ENCODE data around the gene SLC15A5.

DNA sequence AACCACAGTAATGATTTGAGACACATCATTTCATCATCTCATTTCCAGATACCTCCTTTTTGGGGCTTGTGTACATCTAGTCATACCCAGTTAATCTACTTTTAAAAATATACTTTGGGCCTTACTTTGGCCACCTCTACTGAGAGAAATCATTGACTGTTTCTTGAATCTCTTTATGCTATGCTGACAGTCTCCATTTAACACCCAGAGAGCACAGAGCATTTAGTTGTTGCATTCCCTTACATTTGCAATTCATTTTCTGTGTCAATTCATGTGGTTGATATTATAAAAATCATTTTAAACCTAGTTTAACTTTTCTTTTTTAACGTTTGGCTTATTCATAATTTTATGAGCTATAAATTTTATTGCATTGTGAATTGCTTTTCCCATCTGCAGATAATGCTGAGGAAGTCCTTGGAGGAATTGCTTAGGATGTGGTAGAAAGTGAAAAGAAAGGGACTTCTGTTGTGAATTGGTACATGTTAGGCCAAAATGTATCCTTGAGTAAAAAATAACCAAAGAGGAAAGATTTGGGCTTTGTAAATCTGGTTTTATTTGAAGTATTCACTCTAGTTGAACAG, 17.0 kb upstream of the SLC15A5 start:
- TF ChIP-seq CTCF (IDR thresholded peaks at IDR 0.05), result no peak
- TF ChIP-seq POLR2A (IDR thresholded peaks at IDR 0.05), result no peak
